Keratinocyte (primary cell): ENCODE data around the gene CMBL. TPM values are rescaled to one million over a fixed set of nuclear protein-coding genes. Genes with fewer than 3 reads are reported as not detected.

Experiments used
- DNase-seq: peaks from one replicate; pipeline ENCODE4 v3.0.0-alpha.2; 2011; ENCODE audit warnings: low read depth, missing footprints, low spot score
- FAIRE-seq: peaks from 2 replicates; lab custom pipeline; 2011; peaks lifted over from hg19 to GRCh38; lab: Jason Lieb, UNC
- H2AFZ ChIP-seq: 2 replicates; pipeline ENCODE4 v1.6.0; 2012; ENCODE audit warnings: low read length, control low read depth, inconsistent platforms; ENCODE audit not compliant: control insufficient read depth
- H3K27ac ChIP-seq: 2 replicates; pipeline ENCODE4 v1.5.1; 2011; ENCODE audit warnings: low read length; ENCODE audit not compliant: control insufficient read depth, insufficient read depth
- H3K27me3 ChIP-seq: 3 replicates; pipeline ENCODE4 v1.6.0; 2011; ENCODE audit warnings: low read length; ENCODE audit not compliant: control insufficient read depth, insufficient read depth; ENCODE audit errors: extremely low read depth
- H3K36me3 ChIP-seq, 2 experiments: 2 replicates in 1 of 2; 3 replicates in 1 of 2; pipeline ENCODE4 v1.5.1; 2011; ENCODE audit warnings: low read length in 2 of 2, mild to moderate bottlenecking in 1 of 2; ENCODE audit not compliant: control insufficient read depth in 2 of 2, insufficient read depth in 2 of 2; ENCODE audit errors: extremely low read depth in 1 of 2
- H3K4me1 ChIP-seq: 3 replicates; pipeline ENCODE4 v1.5.1; 2011; ENCODE audit warnings: low read length; ENCODE audit not compliant: control insufficient read depth, insufficient read depth; ENCODE audit errors: extremely low read depth
- H3K4me2 ChIP-seq: 3 replicates; pipeline ENCODE4 v1.6.0; 2011; ENCODE audit warnings: low read depth, low read length; ENCODE audit not compliant: control insufficient read depth, insufficient read depth; ENCODE audit errors: extremely low read depth
- H3K4me3 ChIP-seq, 3 experiments: fragments of 200-600 bp in 1 of 3; sonication (generic) in 1 of 3; 2 replicates in 2 of 3; 3 replicates in 1 of 3; pipeline ENCODE4 v1.5.1; 2011 to 2016; ENCODE audit warnings: low read length in 3 of 3, mild to moderate bottlenecking in 3 of 3, control low read depth in 2 of 3, inconsistent platforms in 1 of 3, low read depth in 1 of 3, mixed read lengths in 1 of 3, mixed run types in 1 of 3, moderate library complexity in 1 of 3; ENCODE audit not compliant: control insufficient read depth in 2 of 3, insufficient read depth in 2 of 3; ENCODE audit errors: extremely low read depth in 1 of 3
- H3K79me2 ChIP-seq: 2 replicates; pipeline ENCODE4 v1.6.0; 2012; ENCODE audit warnings: low read length; ENCODE audit not compliant: control insufficient read depth, insufficient read depth
- H3K9ac ChIP-seq: 3 replicates; pipeline ENCODE4 v1.6.0; 2011; ENCODE audit warnings: low read length; ENCODE audit not compliant: control insufficient read depth, insufficient read depth; ENCODE audit errors: extremely low read depth
- H3K9me1 ChIP-seq: 3 replicates; pipeline ENCODE4 v1.6.0; 2011; ENCODE audit warnings: low read length; ENCODE audit not compliant: control insufficient read depth, insufficient read depth; ENCODE audit errors: extremely low read depth
- H3K9me3 ChIP-seq: 2 replicates; pipeline ENCODE4 v1.5.1; 2012; ENCODE audit warnings: low read depth, low read length; ENCODE audit not compliant: control insufficient read depth
- H4K20me1 ChIP-seq: 3 replicates; pipeline ENCODE4 v1.6.0; 2011; ENCODE audit warnings: low read length; ENCODE audit not compliant: control insufficient read depth, insufficient read depth; ENCODE audit errors: extremely low read depth
- CTCF ChIP-seq, 3 experiments: IDR thresholded peaks in 1 of 3; conservative IDR thresholded peaks in 1 of 3; optimal IDR thresholded peaks in 1 of 3; 2 replicates in 2 of 3; 3 replicates in 1 of 3; pipeline versions ENCODE3 to v1.5.1; 2011; ENCODE audit warnings: low read length in 3 of 3, mild to moderate bottlenecking in 3 of 3, moderate library complexity in 2 of 3, control low read depth in 1 of 3, inconsistent platforms in 1 of 3; ENCODE audit not compliant: insufficient read depth in 2 of 3; ENCODE audit errors: extremely low read depth in 1 of 3
- EZH2 ChIP-seq: IDR thresholded peaks from one replicate; pipeline ENCODE4 v1.6.1; 2012; ENCODE audit warnings: inconsistent platforms, mild to moderate bottlenecking, low read length, moderate library complexity
- dilution Hi-C: fragments of 300-500 bp; cut with MboI; formaldehyde crosslinking; loops from one replicate; pipeline ENCODE4 v1.7.0; 2020; ENCODE audit warnings: low sequenced_read_pairs; ENCODE audit not compliant: extremely low pct_ligation_motif_present
- polyA plus RNA-seq, 5 experiments: library from polyadenylated mRNA; depleted of rRNA in 3 of 5; stranded (reverse) in 3 of 5; stranded (forward) in 1 of 5; unstranded in 1 of 5; fragments of >200 nt; gene quantifications; 1 replicate in 1 of 5; 2 replicates in 3 of 5; 3 replicates in 1 of 5; pipeline versions ENCODE4 v1.2.1 to v1.2.3, GENCODE V29; 2011 to 2012; ENCODE audit warnings: missing spikeins in 2 of 5, low read depth in 1 of 5, low replicate concordance in 1 of 5

The CMBL gene
- polyA plus RNA-seq, 1 donor (not counting 4 experiments of a cell fraction or from before 2014, with no cell fraction given): 9.1 TPM

- H3K27ac ChIP-seq: no peak overlapping the region
- H3K4me1 ChIP-seq: peaks cover 12% of the 10 kb centered on the region
- H3K9ac ChIP-seq: no peak overlapping the region
- H2AFZ ChIP-seq: no peak overlapping the region
- no peak for FAIRE-seq
- no peaks in the 10 kb centered on the region for H3K9me3 ChIP-seq
- no peak for DNase-seq
- TF ChIP-seq EZH2: no peak
- H3K9me1 ChIP-seq: no peaks in the 10 kb centered on the region
- dilution Hi-C loops: no loop called here
- H3K27me3 ChIP-seq: no peaks in the 10 kb centered on the region
- H3K79me2 ChIP-seq: peaks cover 15% of the 10 kb centered on the region
- no peak overlapping the region for H3K4me2 ChIP-seq
- H3K36me3 ChIP-seq: peaks cover 49 to 59% of the 10 kb centered on the region in 2 experiments
- H3K4me3 ChIP-seq: no peak overlapping the region
- H4K20me1 ChIP-seq: peaks cover 8% of the 10 kb centered on the region
Observed at GRCh38 chr5:10262995-10263394, 44.7 kb downstream of the CMBL start.

GRCh38 chr5:10262121-10262774 is 45.5 kb downstream of the CMBL start:
- no peak for TF ChIP-seq EZH2
- Histone ChIP-seq H3K4me3 (no peak overlapping the region), H3K4me1 (peaks cover 7% of the 10 kb centered on the region), H3K36me3 (peaks cover 52 to 66% of the 10 kb centered on the region in 2 experiments), H3K79me2 (peaks cover 21% of the 10 kb centered on the region), H2AFZ (no peak overlapping the region), H3K27ac (no peak overlapping the region), H3K9me1 (no peaks in the 10 kb centered on the region), H3K9ac (no peak overlapping the region), H3K9me3 (no peaks in the 10 kb centered on the region), H4K20me1 (peaks cover 8% of the 10 kb centered on the region), H3K27me3 (no peaks in the 10 kb centered on the region), H3K4me2 (no peak overlapping the region)
- no peak for DNase-seq
- dilution Hi-C loops: no loop called here
- no peak for FAIRE-seq

DNA sequence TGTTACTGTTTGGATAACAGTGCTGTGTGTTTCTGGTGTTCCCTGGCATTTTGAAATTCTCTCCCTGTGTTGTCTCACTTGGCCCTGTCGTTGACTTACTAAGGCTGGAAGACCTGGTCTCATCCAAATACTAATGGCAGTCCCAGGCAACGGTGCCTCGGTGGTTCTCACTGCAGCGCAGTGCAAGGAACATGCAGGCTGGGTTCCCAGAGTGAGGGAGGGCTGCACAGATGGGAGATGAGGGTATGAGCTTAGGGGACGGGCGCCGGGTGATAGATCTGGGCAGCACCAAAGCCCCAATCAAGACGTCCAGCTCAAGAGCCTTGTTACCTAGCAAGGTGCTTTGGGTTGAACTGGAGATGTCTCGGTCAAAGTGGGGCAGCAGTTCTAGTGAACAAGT is 46.6 kb downstream of the CMBL start:
- Histone ChIP-seq H3K4me3 (no peak overlapping the region), H3K27ac (no peak overlapping the region), H2AFZ (no peak overlapping the region), H3K9me3 (no peaks in the 10 kb centered on the region), H3K9ac (no peak overlapping the region), H3K27me3 (no peaks in the 10 kb centered on the region), H3K79me2 (peaks cover 32% of the 10 kb centered on the region), H4K20me1 (peaks cover 8% of the 10 kb centered on the region), H3K36me3 (peaks cover 60 to 73% of the 10 kb centered on the region in 2 experiments), H3K9me1 (no peaks in the 10 kb centered on the region), H3K4me2 (no peak overlapping the region), H3K4me1 (no peaks in the 10 kb centered on the region)
- DNase-seq (no peak), FAIRE-seq (no peak)
- dilution Hi-C loops: no loop called here
- TF ChIP-seq EZH2: no peak
- TF ChIP-seq CTCF (optimal IDR thresholded peaks at IDR 0.05 in 1 of 3, IDR thresholded peaks at IDR 0.05 in 1 of 3, conservative IDR thresholded peaks at IDR 0.05 in 1 of 3; ENCODE audit: extremely low read depth in 1 of 3, insufficient read depth in 2 of 3, low read length in 3 of 3): no peak
